CD4-positive, alpha-beta T cell treated with Interleukin-1 beta for 1 hour (primary cell): ENCODE results near the gene LRRC42.
A peak's percentile ranks its signal among the peaks of the same experiment; 100 is the strongest.

Experiments
- DNase-seq, 2 donors: peaks; one replicate each; pipeline ENCODE4 v3.0.0-alpha.2; 2020 to 2022

The LRRC42 gene

GRCh38 chr1:53942127-53942957, 3.8 kb upstream of the LRRC42 start:
- DNase-seq, result no peak

GRCh38 chr1:53943090-53943489, 3.1 kb upstream of the LRRC42 start:
- no peak for DNase-seq

GRCh38 chr1:53943490-53944043, 2.6 kb upstream of the LRRC42 start:
- DNase-seq, result no peak

- DNase-seq, result no peak
Measured at GRCh38 chr1:53944469-53945182, 1.5 kb upstream of the LRRC42 start.

GRCh38 chr1:53945183-53945432, 1.0 kb upstream of the LRRC42 start:
- no peak for DNase-seq

GRCh38 chr1:53945433-53946251, 508 bp upstream of the LRRC42 start, which contains the start of gene IFT25:
Gene IFT25, minus strand, starts transcription at chr1:53945699. Its CDS starts 5,617 bp downstream, at chr1:53940082.
- peak; percentile 96 for DNase-seq

- no peak for DNase-seq
Measured at GRCh38 chr1:53947172-53947907, 1.2 kb downstream of the LRRC42 start.

GRCh38 chr1:53948291-53948690, 2.1 kb downstream of the LRRC42 start:
- no peak for DNase-seq

- peak; percentile 13 to 34 for DNase-seq
Measured at GRCh38 chr1:53949023-53949990, 3.2 kb downstream of the LRRC42 start.

- DNase-seq, result no peak
Measured at GRCh38 chr1:53951697-53952096, 5.5 kb downstream of the LRRC42 start.

GRCh38 chr1:53954128-53954527, 8.0 kb downstream of the LRRC42 start:
- no peak for DNase-seq

- DNase-seq, result no peak
Measured at GRCh38 chr1:53956308-53957168, 10.4 kb downstream of the LRRC42 start.

GRCh38 chr1:53957194-53957818, 11.2 kb downstream of the LRRC42 start:
- DNase-seq, result no peak

- DNase-seq, result peak in 1 of 2 donors; percentile 67
Measured at GRCh38 chr1:53959664-53960250, 13.6 kb downstream of the LRRC42 start.

- DNase-seq, result no peak
Measured at GRCh38 chr1:53962395-53962794, 16.2 kb downstream of the LRRC42 start.

GRCh38 chr1:53963460-53963859, 17.3 kb downstream of the LRRC42 start:
- no peak for DNase-seq

GRCh38 chr1:53964109-53964508, 18.0 kb downstream of the LRRC42 start:
- DNase-seq, result no peak

- no peak for DNase-seq
Measured at GRCh38 chr1:53966794-53967193, 20.6 kb downstream of the LRRC42 start.

- DNase-seq, result no peak
Measured at GRCh38 chr1:53967409-53968124, 21.4 kb downstream of the LRRC42 start.
